Raji (cell line): Measurements from ENCODE around the gene KIAA1614.

ENCODE experiments used
- POLR2A ChIP-seq: IDR thresholded peaks from 2 replicates; pipeline ENCODE4 v1.6.1; 2011; ENCODE audit warnings: low read depth, low read length, control low read depth; ENCODE audit not compliant: insufficient read depth

The KIAA1614 gene

GRCh38 chr1:180953291-180954004, 40.8 kb downstream of the KIAA1614 start:
- TF ChIP-seq POLR2A = no peak

GRCh38 chr1:180954005-180954800, 41.5 kb downstream of the KIAA1614 start:
- TF ChIP-seq POLR2A = no peak

- no peak for TF ChIP-seq POLR2A
These were observed 42.1 kb downstream of the KIAA1614 start for GRCh38 chr1:180954801-180955165.

- no peak for TF ChIP-seq POLR2A
These were observed 43.4 kb downstream of the KIAA1614 start for GRCh38 chr1:180956028-180956640.

- no peak for TF ChIP-seq POLR2A
These were observed 48.9 kb downstream of the KIAA1614 start for GRCh38 chr1:180961622-180962021.

- no peak for TF ChIP-seq POLR2A
These were observed 49.5 kb downstream of the KIAA1614 start for GRCh38 chr1:180962178-180962577.

GRCh38 chr1:180964056-180964455, 51.4 kb downstream of the KIAA1614 start:
- TF ChIP-seq POLR2A = no peak

- TF ChIP-seq POLR2A = no peak
These were observed 51.9 kb downstream of the KIAA1614 start for GRCh38 chr1:180964595-180964994.

GRCh38 chr1:180966312-180966711, 53.6 kb downstream of the KIAA1614 start:
- no peak for TF ChIP-seq POLR2A

GRCh38 chr1:180966744-180967536, 54.2 kb downstream of the KIAA1614 start:
- TF ChIP-seq POLR2A = no peak

GRCh38 chr1:180967558-180967957, 54.9 kb downstream of the KIAA1614 start:
- no peak for TF ChIP-seq POLR2A

GRCh38 chr1:180969434-180969833, 56.7 kb downstream of the KIAA1614 start:
- TF ChIP-seq POLR2A = no peak

- no peak for TF ChIP-seq POLR2A
These were observed 57.8 kb downstream of the KIAA1614 start for GRCh38 chr1:180970333-180971079.

GRCh38 chr1:180971273-180971997, 58.7 kb downstream of the KIAA1614 start:
- no peak for TF ChIP-seq POLR2A
